GM23248 (cell line): ENCODE measurements around the gene ZNF48. TPM values are rescaled to one million over a fixed set of nuclear protein-coding genes. Genes with fewer than 3 reads are reported as not detected.

Source experiments
- DNase-seq: peaks from one replicate; pipeline ENCODE4 v3.0.0-alpha.2; 2015
- H2AFZ ChIP-seq: fragments of 200-600 bp; sonication (generic); 2 replicates; pipeline ENCODE4 v1.6.1; 2016; ENCODE audit warnings: antibody characterized with exemption
- H3F3A ChIP-seq: fragments of 200-600 bp; sonication (generic); 2 replicates; pipeline ENCODE4 v1.6.1; 2016; ENCODE audit warnings: mild to moderate bottlenecking, antibody characterized with exemption, mixed run types; ENCODE audit not compliant: insufficient read depth
- H3K27ac ChIP-seq: fragments of 200-600 bp; sonication (generic); 2 replicates; pipeline ENCODE4 v1.5.1; 2016; ENCODE audit warnings: mild to moderate bottlenecking
- H3K27me3 ChIP-seq: fragments of 200-600 bp; sonication (generic); replicated peaks from 2 replicates; pipeline ENCODE4 v1.6.1; 2016; ENCODE audit warnings: mild to moderate bottlenecking; ENCODE audit not compliant: insufficient read depth
- H3K36me3 ChIP-seq: fragments of 200-600 bp; sonication (generic); 2 replicates; pipeline ENCODE4 v1.6.1; 2016; ENCODE audit warnings: low read depth, mild to moderate bottlenecking
- H3K4me1 ChIP-seq: fragments of 200-600 bp; sonication (generic); 2 replicates; pipeline ENCODE4 v1.6.1; 2016; ENCODE audit warnings: mild to moderate bottlenecking; ENCODE audit not compliant: insufficient read depth
- H3K4me2 ChIP-seq: fragments of 200-600 bp; sonication (generic); one replicate; pipeline ENCODE4 v1.6.1; 2016; ENCODE audit warnings: mild to moderate bottlenecking; ENCODE audit not compliant: unreplicated experiment
- H3K4me3 ChIP-seq: fragments of 200-600 bp; sonication (generic); 2 replicates; pipeline ENCODE4 v1.5.1; 2016; ENCODE audit warnings: mild to moderate bottlenecking
- H3K79me2 ChIP-seq: fragments of 200-600 bp; sonication (generic); 2 replicates; pipeline ENCODE4 v1.6.1; 2016; ENCODE audit warnings: mild to moderate bottlenecking; ENCODE audit not compliant: insufficient read depth
- H3K9ac ChIP-seq: fragments of 200-600 bp; sonication (generic); 2 replicates; pipeline ENCODE4 v1.6.1; 2016; ENCODE audit warnings: mild to moderate bottlenecking
- H3K9me2 ChIP-seq: fragments of 200-600 bp; sonication (generic); 2 replicates; pipeline ENCODE4 v1.6.1; 2016; ENCODE audit warnings: mixed run types, mild to moderate bottlenecking, moderate library complexity; ENCODE audit not compliant: insufficient read depth
- H3K9me3 ChIP-seq: fragments of 200-600 bp; sonication (generic); one replicate; pipeline ENCODE4 v1.6.1; 2017; ENCODE audit warnings: low read depth
- H4K20me1 ChIP-seq: fragments of 200-600 bp; sonication (generic); 2 replicates; pipeline ENCODE4 v1.6.0; 2016; ENCODE audit not compliant: insufficient read depth
- EZH2 ChIP-seq: fragments of 200-600 bp; sonication (generic); IDR thresholded peaks from 2 replicates; pipeline ENCODE4 v1.6.1; 2018; ENCODE audit warnings: antibody characterized with exemption, mild to moderate bottlenecking; ENCODE audit not compliant: insufficient read depth, poor library complexity, severe bottlenecking
- EZH2phosphoT487 ChIP-seq: fragments of 200-600 bp; sonication (generic); IDR thresholded peaks from 2 replicates; pipeline ENCODE4 v1.6.1; 2018; ENCODE audit warnings: antibody characterized with exemption, moderate library complexity, mild to moderate bottlenecking, low read depth; ENCODE audit not compliant: insufficient read depth
- whole genome bisulfite sequencing, 2 experiments: methylation state at CpG; one replicate each; pipeline ENCODE4 v1.1.6; 2015 to 2017; ENCODE audit warnings: low lambda C conversion rate in 2 of 2, low coverage in 1 of 2; ENCODE audit errors: missing lambda C conversion rate in 2 of 2; 5-methylcytosine and 5-hydroxymethylcytosine counted together
- in situ Hi-C: fragments of 300-500 bp; cut with MboI; formaldehyde crosslinking; loops from 2 replicates; pipeline ENCODE4 v1.15.0; 2020
- polyA plus RNA-seq: library from polyadenylated mRNA; unstranded; fragments of >200 nt; fragmentation: Nextera tagmentation; extraction: Ambion mirVana; gene quantifications from 2 replicates; pipeline ENCODE4 v1.2.1, GENCODE V29; 2016
- total RNA-seq: library from RNA; depleted of rRNA; stranded (reverse); fragments of >200 nt; shearing (Covaris generic); gene quantifications from 2 replicates; pipeline ENCODE4 v1.2.3, GENCODE V29; 2014; rRNA removed

Gene ZNF48
- total RNA-seq (6.3 and 16.2 TPM in 2 replicates), polyA plus RNA-seq (0.65 and 0.81 TPM in 2 replicates)

DNA sequence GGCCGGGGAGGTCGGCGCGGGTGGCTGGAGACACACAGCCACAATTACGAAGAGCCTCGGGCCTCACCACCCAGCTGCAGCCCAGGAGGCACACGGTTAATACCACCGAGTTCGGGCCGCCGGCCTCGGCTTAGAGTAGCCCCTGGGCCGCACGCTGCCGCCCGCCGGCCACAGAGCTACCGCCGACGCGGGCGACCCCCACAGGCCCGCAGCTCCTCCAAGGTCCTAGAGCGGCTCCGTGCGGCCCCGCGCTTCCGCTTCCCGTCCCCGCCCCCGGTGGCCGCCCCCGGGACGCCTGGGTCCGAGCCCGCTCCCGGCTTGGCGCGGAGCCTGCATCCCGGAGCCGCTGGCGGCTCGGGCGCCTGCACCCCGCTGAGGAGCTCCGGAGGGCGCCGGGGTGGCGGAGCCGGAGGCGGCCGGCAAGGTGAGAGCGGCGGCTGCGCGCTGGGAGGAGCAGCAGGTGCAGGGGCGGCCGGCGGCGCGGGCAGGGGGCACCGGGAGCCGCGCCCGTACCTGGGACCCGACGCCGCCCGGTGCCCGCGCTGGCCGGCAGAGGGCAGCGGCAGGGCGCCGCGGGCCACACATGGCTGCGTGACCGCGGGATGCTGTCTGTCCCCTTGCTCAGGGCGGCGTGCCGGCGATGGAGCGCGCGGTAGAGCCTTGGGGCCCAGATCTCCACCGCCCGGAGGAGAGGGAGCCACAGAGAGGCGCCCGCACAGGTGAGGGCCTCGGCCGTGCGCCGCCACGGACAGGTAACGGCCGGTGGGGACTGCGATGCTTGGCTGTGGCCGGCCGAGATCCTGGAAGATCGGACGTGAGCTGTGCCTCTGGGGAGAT is at the start of gene ZNF48:
ZNF48 (plus strand) TSS at position 266 of the 837 bp plus-strand sequence; CDS start at position 641, 375 bp downstream.
- H3K9ac ChIP-seq = peak within 1 kb of the TSS; percentile 85
- peak within 1 kb of the TSS; percentile 82 for H3K4me2 ChIP-seq
- H3K36me3 ChIP-seq = no peaks in the 10 kb centered on the region
- no peaks in the 10 kb centered on the region for H3K27me3 ChIP-seq
- peak within 1 kb of the TSS; percentile 85 for H3K4me3 ChIP-seq
- peaks cover 16% of the 10 kb centered on the region for H3K79me2 ChIP-seq
- H3K4me1 ChIP-seq = peaks cover 7% of the 10 kb centered on the region
- H3K9me3 ChIP-seq = no peaks in the 10 kb centered on the region
- peaks cover 23% of the 10 kb centered on the region; the same call in 1 of the 2 replicates for H3F3A ChIP-seq
- TF ChIP-seq EZH2phosphoT487 = no peak
- TF ChIP-seq EZH2 = no peak
- H3K27ac ChIP-seq = peak within 1 kb of the TSS; percentile 75
- H2AFZ ChIP-seq = peak within 1 kb of the TSS; percentile 86
- H4K20me1 ChIP-seq = no peaks in the 10 kb centered on the region
- WGBS, 2 experiments = 0 to 1% methylated on average over 54 to 94 of the region's 103 CpGs
- in situ Hi-C loops = no loop called here
- H3K9me2 ChIP-seq = no peaks in the 10 kb centered on the region
- DNase-seq = peak; percentile 94

DNA sequence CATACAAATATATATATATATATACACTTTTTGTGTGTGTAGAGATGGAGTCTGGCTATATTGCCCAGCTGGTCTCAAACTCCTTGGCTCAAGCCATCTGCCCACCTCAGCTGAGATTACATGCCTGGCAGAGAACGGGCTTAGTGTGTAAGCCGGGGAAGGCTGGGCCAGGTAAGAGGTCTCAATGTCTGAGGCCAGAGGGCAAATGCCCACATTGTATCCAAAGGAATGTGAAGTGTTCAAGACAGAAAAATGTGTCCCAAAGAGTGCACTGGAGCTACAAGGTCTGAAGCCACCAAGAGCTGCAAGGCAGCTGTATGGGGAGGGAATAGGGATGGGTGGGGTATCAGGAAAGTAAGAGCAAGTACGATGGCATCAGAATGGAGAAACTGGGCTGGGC is 48.9 kb upstream of the ZNF48 start:
- no peaks in the 10 kb centered on the region for H3K9me3 ChIP-seq
- 93 to 94% methylated on average over 3 of the region's 3 CpGs for WGBS, 2 experiments

DNA sequence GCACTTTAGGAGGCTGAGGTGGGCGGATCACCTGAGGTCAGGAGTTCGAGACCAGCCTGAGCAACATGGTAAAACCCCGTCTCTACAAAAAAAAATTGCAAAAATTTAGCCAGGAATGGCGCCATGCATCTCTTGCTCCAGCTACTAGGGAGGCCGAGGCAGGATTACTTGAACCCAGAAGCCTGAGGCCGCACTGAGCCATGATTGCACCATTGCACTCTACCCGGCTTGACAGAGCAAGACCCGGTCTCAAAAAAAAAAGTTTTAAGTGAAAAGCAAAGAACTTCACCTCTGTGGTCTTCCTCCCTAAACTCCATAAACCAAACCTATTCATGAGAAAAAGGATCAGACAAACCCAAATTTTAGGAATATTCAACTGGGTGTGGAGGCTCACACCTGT is 47.1 kb upstream of the ZNF48 start:
- Histone ChIP-seq H3K9me3 (no peaks in the 10 kb centered on the region), H3K79me2 (peaks cover 14% of the 10 kb centered on the region), H4K20me1 (no peaks in the 10 kb centered on the region), H3K4me1 (peaks cover 12% of the 10 kb centered on the region), H2AFZ (no peak overlapping the region), H3K4me2 (no peak overlapping the region), H3K27ac (no peak overlapping the region), H3K9me2 (no peaks in the 10 kb centered on the region), H3K4me3 (no peak overlapping the region), H3F3A (peaks cover 17% of the 10 kb centered on the region), H3K27me3 (no peaks in the 10 kb centered on the region), H3K9ac (no peak overlapping the region), H3K36me3 (peaks cover 13% of the 10 kb centered on the region; the same call in 1 of the 2 replicates)
- in situ Hi-C loops = no loop called here
- 95 to 98% methylated on average over 8 of the region's 8 CpGs for WGBS, 2 experiments
- DNase-seq = no peak
- TF ChIP-seq EZH2phosphoT487 (no peak), EZH2 (no peak)

More for the DNA sequence above, 48.9 kb upstream of the ZNF48 start:
- Histone ChIP-seq H3K4me1 (no peaks in the 10 kb centered on the region), H3K9ac (no peak overlapping the region), H3K27me3 (no peaks in the 10 kb centered on the region), H3K4me2 (no peak overlapping the region), H3K9me2 (no peaks in the 10 kb centered on the region), H3F3A (peaks cover 9% of the 10 kb centered on the region; the same call in 1 of the 2 replicates), H3K36me3 (peaks cover 12% of the 10 kb centered on the region; the same call in 1 of the 2 replicates), H3K79me2 (peaks cover 2% of the 10 kb centered on the region; the same call in 1 of the 2 replicates), H3K4me3 (no peak overlapping the region), H4K20me1 (no peaks in the 10 kb centered on the region), H2AFZ (no peak overlapping the region), H3K27ac (no peak overlapping the region)
- DNase-seq = no peak
- in situ Hi-C loops = no loop called here
- TF ChIP-seq EZH2 (no peak), EZH2phosphoT487 (no peak)

DNA sequence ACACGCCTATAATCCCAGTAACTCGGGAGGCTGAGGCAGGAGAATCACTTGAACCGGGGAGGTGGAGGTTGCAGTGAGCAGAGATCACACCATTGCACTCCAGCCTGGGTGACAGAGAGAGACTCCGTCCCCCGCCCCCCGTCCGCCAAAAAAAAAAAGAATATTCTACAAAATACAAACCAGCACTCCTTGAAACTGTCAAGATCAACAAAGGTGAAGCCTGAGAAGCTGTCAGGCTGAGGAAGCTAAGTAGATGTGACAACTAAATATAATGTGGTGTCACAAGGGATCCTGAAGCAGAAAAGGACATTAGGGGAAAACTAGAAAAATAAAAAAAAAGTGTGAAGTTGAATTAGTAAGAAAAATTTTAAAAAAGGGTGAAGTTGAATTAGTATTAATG is 46.3 kb upstream of the ZNF48 start:
- TF ChIP-seq EZH2phosphoT487 = no peak
- TF ChIP-seq EZH2 = no peak
- 99% methylated on average over 7 of the region's 7 CpGs for WGBS, 2 experiments
- H3K9me3 ChIP-seq = no peaks in the 10 kb centered on the region

More for the DNA sequence above, 46.3 kb upstream of the ZNF48 start:
- no peak overlapping the region for H3K27ac ChIP-seq
- H3K36me3 ChIP-seq = peaks cover 13% of the 10 kb centered on the region; the same call in 1 of the 2 replicates
- no peak overlapping the region for H3K4me2 ChIP-seq
- H4K20me1 ChIP-seq = no peaks in the 10 kb centered on the region
- H2AFZ ChIP-seq = no peak overlapping the region
- H3K4me1 ChIP-seq = peaks cover 15% of the 10 kb centered on the region
- H3F3A ChIP-seq = peaks cover 17% of the 10 kb centered on the region
- H3K9ac ChIP-seq = no peak overlapping the region
- DNase-seq = no peak
- peaks cover 21% of the 10 kb centered on the region for H3K79me2 ChIP-seq
- no peaks in the 10 kb centered on the region for H3K9me2 ChIP-seq
- in situ Hi-C loops = no loop called here
- no peaks in the 10 kb centered on the region for H3K27me3 ChIP-seq
- H3K4me3 ChIP-seq = no peak overlapping the region
